Esophagus (tissue), 2 donors: ENCODE data around the gene HECTD4. TPM values are rescaled to one million over a fixed set of nuclear protein-coding genes. Genes with fewer than 3 reads are reported as not detected.

Source experiments
- H3K27ac ChIP-seq, 2 donors: one replicate each; pipeline ENCODE4 v1.5.1; 2013; ENCODE audit warnings: low read depth in 2 of 2, mild to moderate bottlenecking in 2 of 2, inconsistent platforms in 1 of 2, low read length in 1 of 2, moderate library complexity in 1 of 2
- H3K27me3 ChIP-seq, 2 donors: one replicate each; pipeline ENCODE4 v1.6.1; 2013; ENCODE audit warnings: low read length in 2 of 2, control low read depth in 1 of 2, mild to moderate bottlenecking in 1 of 2; ENCODE audit not compliant: insufficient read depth in 2 of 2, control insufficient read depth in 1 of 2
- H3K36me3 ChIP-seq, 2 donors: one replicate each; pipeline ENCODE4 v1.6.1; 2013; ENCODE audit warnings: low read length in 1 of 2; ENCODE audit not compliant: control insufficient read depth in 2 of 2, insufficient read depth in 2 of 2
- H3K4me1 ChIP-seq, 2 donors: one replicate each; pipeline ENCODE4 v1.6.1; 2013; ENCODE audit warnings: low read length in 1 of 2; ENCODE audit not compliant: control insufficient read depth in 2 of 2, insufficient read depth in 2 of 2
- H3K4me3 ChIP-seq, 2 donors: one replicate each; pipeline ENCODE4 v1.5.1; 2013; ENCODE audit warnings: low read length in 2 of 2, mild to moderate bottlenecking in 2 of 2, low read depth in 1 of 2, moderate library complexity in 1 of 2
- H3K9me3 ChIP-seq, 2 donors: one replicate each; pipeline ENCODE4 v1.6.1; 2013; ENCODE audit warnings: mild to moderate bottlenecking in 2 of 2, low read depth in 1 of 2, low read length in 1 of 2, moderate library complexity in 1 of 2; ENCODE audit not compliant: control insufficient read depth in 2 of 2, insufficient read depth in 1 of 2
- WGBS, 2 donors: extraction: QIAGEN DNeasy Blood & Tissue Kit; methylation state at CpG; one replicate each; pipeline ENCODE4 v1.1.7; 2013; 5-methylcytosine and 5-hydroxymethylcytosine counted together
- polyA plus RNA-seq, 2 donors: library from polyadenylated mRNA; stranded (reverse); fragments of 200-250 nt; gene quantifications; one replicate each; pipeline ENCODE4 v1.2.3, GENCODE V29; 2013
- donor health status: healthy with polysubstance abuse.
- donor health status: Bipolar disorder and iron deficiency.

The HECTD4 gene
- polyA plus RNA-seq, 2 donors, result 10.7 to 29.0 TPM

DNA sequence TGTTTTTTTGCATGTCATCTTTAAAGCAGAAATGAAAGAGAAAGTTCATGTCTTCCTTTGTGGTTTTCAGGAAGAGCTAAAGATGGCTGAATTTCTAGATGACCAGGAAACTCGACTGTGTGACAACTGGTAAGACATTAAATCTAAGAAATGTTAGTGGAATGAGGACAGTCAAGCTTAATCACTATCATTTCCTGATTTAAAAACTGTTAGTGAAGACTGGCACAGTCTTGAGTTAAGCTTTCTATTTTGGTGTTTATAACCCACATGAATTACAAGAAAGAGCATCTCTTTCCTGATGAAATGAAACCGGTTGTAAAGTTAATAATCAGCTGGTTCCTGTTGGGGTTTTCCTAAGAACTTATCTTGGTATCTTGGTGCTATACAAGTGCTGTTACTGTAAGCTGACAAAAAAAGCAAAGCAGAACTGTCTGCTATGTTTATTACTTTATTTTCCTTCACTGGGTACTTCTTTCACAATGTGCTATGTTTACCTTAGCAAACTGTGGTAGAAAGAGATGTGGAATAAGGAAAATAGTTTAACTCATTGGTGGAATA, 251.7 kb downstream of the HECTD4 start:
- Histone ChIP-seq H3K9me3 (no peaks in the 10 kb centered on the region), H3K27me3 (no peaks in the 10 kb centered on the region), H3K4me3 (no peak overlapping the region), H3K36me3 (peaks cover 1 to 5% of the 10 kb centered on the region in 2 donors), H3K27ac (no peak overlapping the region), H3K4me1 (peaks cover 0 to 14% of the 10 kb centered on the region in 2 donors)
- 8 to 11% methylated on average over 2 of the region's 2 CpGs for WGBS, 2 donors

DNA sequence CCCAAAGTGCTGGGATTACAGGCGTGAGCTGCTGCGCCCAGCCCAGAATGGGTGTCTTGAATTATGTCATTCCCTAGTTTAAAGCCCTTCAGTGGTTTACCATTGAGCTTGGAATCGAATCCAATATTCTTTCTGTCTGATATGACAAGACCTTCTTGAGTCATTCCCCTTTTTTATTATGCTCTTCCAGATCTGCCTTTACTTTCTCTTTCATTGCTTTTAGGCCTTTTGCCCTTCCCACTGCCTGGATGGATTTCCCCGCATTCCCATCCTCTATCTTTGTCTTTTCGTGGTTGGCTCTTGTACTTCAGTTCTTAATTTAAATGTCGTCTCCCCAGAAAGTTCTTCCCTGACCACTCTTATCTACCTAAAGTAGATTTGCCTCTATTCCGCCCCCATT, 255.3 kb downstream of the HECTD4 start:
- H3K4me1 ChIP-seq, result peaks cover 0 to 14% of the 10 kb centered on the region in 2 donors
- H3K36me3 ChIP-seq, result no peaks in the 10 kb centered on the region
- 62 to 65% methylated on average over 7 of the region's 7 CpGs for WGBS, 2 donors
- peak overlapping the region in 1 of 2 donors; percentile 93 for H3K4me3 ChIP-seq
- H3K9me3 ChIP-seq, result no peaks in the 10 kb centered on the region
- H3K27ac ChIP-seq, result peak overlapping the region in 1 of 2 donors; percentile 42
- no peaks in the 10 kb centered on the region for H3K27me3 ChIP-seq

DNA sequence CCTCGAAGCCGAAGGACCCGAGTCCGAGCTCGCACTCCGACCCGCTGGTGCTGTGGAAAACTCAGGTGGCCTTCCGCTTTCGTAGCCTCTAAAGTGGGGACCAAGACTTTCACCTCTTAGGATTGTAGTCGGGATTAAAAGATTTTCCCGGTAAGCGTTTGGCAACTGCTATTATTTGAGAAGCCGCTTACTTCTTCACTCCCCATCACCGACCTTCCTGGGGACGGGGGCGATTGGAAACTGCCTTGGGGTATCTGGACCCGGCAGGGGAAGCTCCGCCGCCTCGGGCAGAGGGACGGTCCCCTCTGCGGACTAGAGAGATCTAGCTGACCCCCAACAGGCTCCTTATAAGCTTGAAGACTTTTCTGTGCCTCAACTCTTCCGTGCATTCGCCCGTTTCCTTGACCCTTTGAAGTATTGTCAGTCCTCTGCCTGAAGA, 256.2 kb downstream of the HECTD4 start:
- Histone ChIP-seq H3K4me3 (peak overlapping the region; percentile 93 to 98), H3K36me3 (no peaks in the 10 kb centered on the region), H3K9me3 (no peaks in the 10 kb centered on the region), H3K27me3 (no peaks in the 10 kb centered on the region), H3K27ac (peak overlapping the region; percentile 96 to 99), H3K4me1 (peaks cover 0 to 17% of the 10 kb centered on the region in 2 donors)
- 1 to 2% methylated on average over 25 of the region's 25 CpGs for WGBS, 2 donors

DNA sequence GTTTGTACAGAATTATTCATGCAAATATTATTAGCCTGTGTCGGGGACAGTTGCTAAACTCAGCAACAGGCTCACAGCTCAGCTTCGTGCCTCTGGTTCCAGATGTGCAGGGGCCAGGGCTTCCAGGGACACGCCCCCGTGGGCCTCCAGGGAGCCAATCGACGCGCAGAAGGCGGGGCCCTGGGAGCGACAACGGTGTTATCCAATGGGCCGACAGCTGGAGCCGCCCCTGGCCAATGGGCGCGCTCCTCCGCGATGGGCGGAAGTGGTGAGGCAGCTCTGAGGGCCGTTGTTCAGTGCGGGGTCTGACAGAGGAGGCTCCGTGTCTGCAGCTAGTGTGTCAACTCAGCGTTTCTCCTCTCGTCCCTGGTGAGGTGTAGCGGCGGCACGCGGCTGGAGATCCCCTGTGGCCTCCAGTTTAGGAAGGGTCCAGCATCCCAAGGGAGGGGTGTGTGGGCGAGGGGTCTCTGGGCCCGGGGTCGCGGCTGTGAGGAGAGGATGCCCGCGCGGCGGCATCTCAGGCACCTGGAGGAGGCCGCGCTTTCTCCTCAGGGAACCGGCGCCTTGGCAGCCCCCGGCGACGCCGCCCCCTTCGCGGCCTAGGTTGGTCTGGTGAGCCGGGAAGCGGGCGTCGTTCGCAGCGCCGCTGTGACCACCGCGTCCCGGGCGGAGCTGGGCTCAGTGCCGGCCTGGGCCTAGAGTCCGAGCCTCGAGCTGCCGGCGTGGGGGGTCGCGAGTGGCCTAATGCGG, 256.8 kb downstream of the HECTD4 start, which contains the start of gene TRAFD1:
Gene TRAFD1 (plus strand): TSS at position 311 of the 750 bp plus-strand sequence. CDS start 4,963 bp downstream, outside the sequence.
- Histone ChIP-seq H3K4me1 (peaks cover 0 to 17% of the 10 kb centered on the region in 2 donors), H3K27ac (peak within 1 kb of the TSS; percentile 96 to 99), H3K36me3 (no peaks in the 10 kb centered on the region), H3K4me3 (peak within 1 kb of the TSS; percentile 93 to 98), H3K27me3 (no peaks in the 10 kb centered on the region), H3K9me3 (no peaks in the 10 kb centered on the region)
- 0% methylated on average over 47 to 63 of the region's 63 CpGs for WGBS, 2 donors

DNA sequence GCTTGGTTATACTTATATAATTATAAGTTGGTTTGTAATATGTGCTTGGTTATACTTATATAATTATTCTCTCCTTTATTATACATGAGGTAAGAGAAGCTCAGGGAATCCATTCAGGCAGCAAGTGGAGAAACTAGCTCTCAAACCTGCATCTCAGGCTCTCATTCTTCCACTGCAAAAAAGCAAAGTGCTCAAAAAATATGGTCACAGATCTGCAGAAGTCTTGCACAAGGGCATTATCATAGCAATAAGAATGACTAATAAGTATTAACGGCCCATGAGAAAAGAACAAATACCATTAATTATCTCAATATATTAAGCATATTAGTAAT, 257.3 kb downstream of the HECTD4 start:
- Histone ChIP-seq H3K4me1 (peaks cover 0 to 16% of the 10 kb centered on the region in 2 donors), H3K27ac (no peak overlapping the region), H3K9me3 (no peaks in the 10 kb centered on the region), H3K27me3 (no peaks in the 10 kb centered on the region), H3K4me3 (no peak overlapping the region), H3K36me3 (no peaks in the 10 kb centered on the region)
- 0 to 4% methylated on average over 1 of the region's 1 CpG for WGBS, 2 donors

DNA sequence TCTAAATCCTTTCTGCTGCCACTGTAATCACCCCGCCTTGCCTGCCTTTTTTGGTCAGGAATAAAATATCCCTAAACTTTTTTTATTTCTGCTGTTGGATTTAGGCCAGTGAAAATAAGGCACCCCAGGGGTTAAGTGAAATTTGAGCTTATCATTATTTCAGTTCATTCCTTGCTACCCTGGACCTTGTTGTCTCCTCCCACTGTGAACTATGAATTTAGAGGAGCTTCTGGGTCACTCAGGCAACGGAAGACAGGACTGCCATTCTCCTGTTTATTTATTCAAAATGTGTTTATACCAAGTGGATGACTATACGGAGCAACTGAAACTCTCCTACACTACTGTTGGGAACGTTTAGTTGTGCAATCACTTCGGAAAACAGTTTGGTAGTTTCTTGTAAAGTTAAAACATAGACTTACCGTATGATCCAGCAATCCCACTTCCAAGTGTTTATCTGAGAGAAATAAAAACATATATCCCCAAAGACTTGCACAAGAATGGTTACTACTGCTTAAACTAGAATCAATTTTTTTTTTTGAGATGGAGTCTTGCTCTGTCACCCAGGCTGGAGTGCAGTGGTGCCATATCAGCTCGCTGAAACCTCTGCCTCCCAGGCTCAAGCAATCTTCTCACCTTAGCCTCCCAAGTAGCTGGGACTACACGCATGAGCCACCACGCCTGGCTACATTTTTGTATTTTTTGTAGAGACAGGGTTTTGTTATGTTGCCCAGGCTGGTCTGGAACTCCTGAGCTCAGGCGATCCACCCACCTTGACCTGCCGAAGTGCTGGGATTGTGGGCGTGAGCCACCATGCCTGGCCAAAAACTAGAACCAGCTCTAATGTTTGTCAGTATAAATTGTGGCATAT, 259.2 kb downstream of the HECTD4 start:
- no peaks in the 10 kb centered on the region for H3K36me3 ChIP-seq
- peaks cover 0 to 15% of the 10 kb centered on the region in 2 donors for H3K4me1 ChIP-seq
- H3K27ac ChIP-seq, result peak overlapping the region; percentile 70 to 71

DNA sequence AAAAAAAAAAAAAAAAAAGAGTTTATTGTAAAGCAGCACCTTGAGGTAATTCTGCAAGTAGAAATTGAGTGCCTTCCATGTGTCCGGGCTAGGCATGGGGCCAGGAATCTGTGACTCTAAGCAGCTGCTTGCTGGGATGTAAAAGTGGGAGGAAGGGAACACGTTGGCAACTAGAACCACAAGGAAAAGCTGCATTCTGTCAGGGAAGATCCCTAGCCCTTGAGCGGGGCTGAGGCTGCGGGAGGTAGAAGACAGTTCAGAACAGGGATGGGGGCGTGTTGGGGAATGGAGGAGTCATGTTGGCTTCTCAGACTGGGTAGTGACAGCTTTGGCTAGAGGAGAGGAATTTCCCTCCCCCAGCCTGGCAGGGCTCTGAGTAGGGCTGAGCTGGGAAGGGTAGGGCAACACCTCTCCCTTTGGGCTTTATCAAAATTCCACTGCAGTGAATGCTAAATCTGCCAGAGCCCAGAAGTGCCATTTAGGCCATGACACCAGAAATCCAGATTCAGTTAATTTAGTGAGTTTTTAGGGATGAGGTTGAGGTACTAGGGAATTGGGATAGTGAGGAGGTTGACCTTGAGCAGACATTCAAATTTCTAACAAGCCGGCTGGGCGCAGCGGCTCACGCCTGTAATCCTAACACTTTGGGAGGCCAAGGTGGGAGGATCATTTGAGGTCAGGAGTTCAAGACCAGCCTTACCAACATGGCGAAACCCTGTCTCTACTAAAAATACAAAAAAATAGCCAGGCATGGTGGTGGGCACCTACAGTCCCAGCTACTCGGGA, 260.3 kb downstream of the HECTD4 start:
- peaks cover 0 to 7% of the 10 kb centered on the region in 2 donors for H3K4me1 ChIP-seq
- H3K27me3 ChIP-seq, result no peaks in the 10 kb centered on the region
- WGBS, 2 donors, result 41 to 52% methylated on average over 11 of the region's 11 CpGs
- no peak overlapping the region for H3K4me3 ChIP-seq
- H3K36me3 ChIP-seq, result no peaks in the 10 kb centered on the region
- H3K27ac ChIP-seq, result peak overlapping the region; percentile 72 to 80
- H3K9me3 ChIP-seq, result no peaks in the 10 kb centered on the region

More for the DNA sequence above, 259.2 kb downstream of the HECTD4 start:
- Histone ChIP-seq H3K27me3 (no peaks in the 10 kb centered on the region), H3K4me3 (no peak overlapping the region), H3K9me3 (no peaks in the 10 kb centered on the region)
- WGBS, 2 donors, result 46 to 51% methylated on average over 12 of the region's 12 CpGs

DNA sequence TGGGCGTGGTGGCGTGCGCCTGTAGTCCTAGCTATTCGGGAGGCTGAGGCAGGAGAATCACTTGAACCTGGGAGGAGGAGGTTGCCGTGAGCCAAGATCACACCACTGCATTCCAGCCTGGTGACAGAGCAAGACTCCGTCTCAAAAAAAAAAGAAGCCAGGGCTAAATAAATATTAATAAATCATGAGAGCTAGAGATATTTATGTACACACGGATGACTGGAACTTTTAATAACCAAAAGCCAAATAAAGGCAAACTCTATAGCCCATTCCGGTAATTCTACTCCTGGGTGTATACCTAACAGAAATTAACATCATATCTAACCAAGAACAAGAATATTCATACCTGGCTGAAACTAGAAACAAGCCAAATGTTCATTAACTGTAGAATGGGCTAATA, 264.5 kb downstream of the HECTD4 start:
- 68 to 76% methylated on average over 8 of the region's 8 CpGs for WGBS, 2 donors
- Histone ChIP-seq H3K27ac (no peak overlapping the region), H3K4me3 (no peak overlapping the region), H3K9me3 (no peaks in the 10 kb centered on the region), H3K27me3 (no peaks in the 10 kb centered on the region), H3K36me3 (no peaks in the 10 kb centered on the region), H3K4me1 (peaks cover 0 to 7% of the 10 kb centered on the region in 2 donors)
